ENCODE measurements around the gene KDM4B.
"Not testable (repeated sequence)": the region's sequence is repeated elsewhere in the genome, so short reads cannot be mapped to it uniquely, and the experiment has no call there.

KDM4B gene

GRCh38 chr19:5154129-5154798 lies 185.4 kb downstream of the KDM4B start:
- POLR2A ChIA-PET: no interaction called here
- no peak for DNase-seq (ENCODE audit: low read depth, low spot score)
- CTCF ChIA-PET: interaction anchor here (0.7 to 2.5 kb wide), 4 partner anchors 9 to 15 kb away, joined by 3 to 12 read pairs (median 5); no protein-coding TSS in a partner anchor
- TF ChIP-seq CTCF (IDR thresholded peaks at IDR 0.05; ENCODE audit: insufficient read depth, low read length, missing control alignments): peak; percentile 68
- H3K4me3 ChIP-seq (ENCODE audit: low read depth, low read length): no peak overlapping the region

GRCh38 chr19:5154799-5155426 lies 186.0 kb downstream of the KDM4B start:
- H3K4me3 ChIP-seq (ENCODE audit: low read depth, low read length): no peak overlapping the region
- DNase-seq (ENCODE audit: low read depth, low spot score): no peak
- no peak for TF ChIP-seq CTCF (IDR thresholded peaks at IDR 0.05; ENCODE audit: insufficient read depth, low read length, missing control alignments)
- CTCF ChIA-PET: interaction anchor here (0.7 to 2.5 kb wide), 4 partner anchors 8 to 14 kb away, joined by 3 to 12 read pairs (median 5); no protein-coding TSS in a partner anchor
- POLR2A ChIA-PET: no interaction called here

DNA sequence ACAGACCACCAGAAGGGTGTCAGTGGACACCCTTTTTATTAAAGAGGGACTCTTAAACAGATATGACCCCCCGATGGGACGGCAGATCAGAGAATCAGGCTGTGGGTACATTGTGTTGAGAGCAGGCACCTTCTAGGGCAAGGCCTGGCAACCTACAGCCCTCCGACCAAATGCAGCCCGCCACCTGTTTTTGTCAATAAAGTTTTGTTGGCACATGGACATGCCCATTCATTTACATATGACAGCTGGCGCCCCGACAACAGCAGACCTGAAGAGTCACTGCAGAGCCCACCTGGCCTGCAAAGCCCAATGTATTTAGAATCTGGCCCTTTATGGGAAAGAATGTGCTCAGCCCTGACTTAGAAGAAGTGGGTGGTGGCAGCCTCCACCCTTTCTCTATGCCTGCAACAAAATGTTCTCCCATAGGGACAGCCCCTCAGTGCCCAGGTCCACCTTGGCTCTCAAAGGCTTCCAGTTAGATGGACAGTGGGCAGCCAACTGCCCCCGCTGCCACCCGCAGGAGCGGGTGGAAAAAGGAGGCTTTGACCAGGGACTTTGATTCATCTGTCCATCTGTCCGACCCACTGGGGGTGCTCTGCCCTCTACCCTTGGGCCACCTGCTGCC lies 186.8 kb downstream of the KDM4B start:
- H3K4me3 ChIP-seq (ENCODE audit: low read depth, low read length): no peak overlapping the region
- no peak for DNase-seq (ENCODE audit: low read depth, low spot score)
- no peak for TF ChIP-seq CTCF (IDR thresholded peaks at IDR 0.05; ENCODE audit: insufficient read depth, low read length, missing control alignments)
- ChIA-PET CTCF (interaction anchor here (1.0 kb wide), 1 partner anchor 7 kb away, joined by 3 read pairs; no protein-coding TSS in a partner anchor), POLR2A (no interaction called here)

GRCh38 chr19:5156231-5156986 lies 187.5 kb downstream of the KDM4B start:
- H3K4me3 ChIP-seq (ENCODE audit: low read depth, low read length): no peak overlapping the region
- CTCF ChIA-PET: interaction anchor here (0.9 to 1.0 kb wide), 2 partner anchors 8 to 11 kb away, joined by 3 read pairs; no protein-coding TSS in a partner anchor
- no peak for TF ChIP-seq CTCF (IDR thresholded peaks at IDR 0.05; ENCODE audit: insufficient read depth, low read length, missing control alignments)
- POLR2A ChIA-PET: no interaction called here
- no peak for DNase-seq (ENCODE audit: low read depth, low spot score)

DNA sequence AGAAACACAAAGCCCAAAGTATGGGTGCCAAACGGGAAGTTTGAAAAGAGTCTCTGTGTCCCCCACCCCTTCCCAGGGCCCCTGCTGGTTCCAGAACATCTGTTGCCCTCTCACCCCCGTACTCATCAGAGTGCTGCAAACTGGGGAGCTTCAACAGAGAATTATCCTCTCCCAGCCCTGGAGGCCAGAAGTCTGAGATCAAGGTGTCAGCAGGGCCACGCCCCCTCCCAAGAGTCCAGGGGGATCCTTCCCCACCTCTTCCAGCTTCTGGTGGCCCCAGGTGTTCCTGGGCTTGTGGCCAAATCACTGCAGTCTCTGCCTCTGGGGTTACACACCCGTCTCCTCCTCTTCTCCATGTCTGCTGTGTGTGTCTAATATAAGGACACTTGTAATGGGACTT lies 188.3 kb downstream of the KDM4B start:
- ChIA-PET POLR2A (no interaction called here), CTCF (interaction anchor here (0.9 kb wide), 1 partner anchor 12 kb away, joined by 3 read pairs; no protein-coding TSS in a partner anchor)
- H3K4me3 ChIP-seq (ENCODE audit: low read depth, low read length): no peak overlapping the region
- no peak for DNase-seq (ENCODE audit: low read depth, low spot score)
- TF ChIP-seq CTCF (IDR thresholded peaks at IDR 0.05; ENCODE audit: insufficient read depth, low read length, missing control alignments): no peak

DNA sequence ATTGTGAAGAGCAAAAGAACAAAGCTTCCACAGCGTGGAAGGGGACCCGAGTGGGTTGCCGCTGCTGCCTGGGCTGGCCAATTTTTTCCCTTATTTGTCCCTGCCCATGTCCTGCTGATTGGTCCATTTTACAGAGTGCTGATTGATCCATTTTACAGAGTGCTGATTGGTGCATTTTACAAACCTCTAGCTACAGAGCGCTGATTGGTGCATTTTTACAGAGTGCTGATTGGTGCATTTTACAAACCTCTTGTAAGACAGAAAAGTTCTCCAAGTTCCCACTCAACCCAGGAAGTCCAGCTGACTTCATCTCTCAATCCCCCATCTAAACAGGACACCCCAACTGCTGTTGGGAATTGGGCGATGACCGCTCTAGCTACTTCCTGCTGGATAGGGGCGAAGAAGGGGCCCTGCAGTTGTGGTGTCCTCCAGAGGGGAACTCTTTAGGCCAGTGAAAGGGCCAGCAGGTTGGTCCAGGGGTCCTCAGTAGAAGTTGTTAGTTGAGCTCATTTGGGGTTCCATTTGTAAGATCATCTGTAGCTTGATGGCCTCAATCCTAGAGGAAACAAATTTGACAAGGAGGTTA lies 189.7 kb downstream of the KDM4B start:
- H3K4me3 ChIP-seq (ENCODE audit: low read depth, low read length); DNase-seq (ENCODE audit: low read depth, low spot score): not testable (repeated sequence)
- CTCF ChIA-PET: interaction anchor here (0.8 kb wide), 1 partner anchor 110 kb away, joined by 3 read pairs; no protein-coding TSS in a partner anchor
- POLR2A ChIA-PET: interaction anchor here (1.2 kb wide), 1 partner anchor 24 kb away, joined by 5 read pairs; no protein-coding TSS in a partner anchor

GRCh38 chr19:5160158-5160795 lies 191.4 kb downstream of the KDM4B start:
- CTCF ChIA-PET: interaction anchor here (1.0 to 1.8 kb wide), 2 partner anchors 7 to 10 kb away, joined by 3 to 12 read pairs; no protein-coding TSS in a partner anchor
- POLR2A ChIA-PET: interaction anchor here (0.6 kb wide), 1 partner anchor 13 kb away, joined by 4 read pairs; no protein-coding TSS in a partner anchor
- H3K4me3 ChIP-seq (ENCODE audit: low read depth, low read length); DNase-seq (ENCODE audit: low read depth, low spot score): not testable (repeated sequence)

GRCh38 chr19:5164845-5165696 lies 196.2 kb downstream of the KDM4B start:
- POLR2A ChIA-PET: interaction anchor here (0.6 kb wide), 1 partner anchor 52 kb away, joined by 4 read pairs; no protein-coding TSS in a partner anchor
- CTCF ChIA-PET; DNase-seq (ENCODE audit: low read depth, low spot score); H3K4me3 ChIP-seq (ENCODE audit: low read depth, low read length): not testable (repeated sequence)

Measured in AG04449 (cell line).